Tibial artery (tissue), 4 donors: ENCODE measurements around the gene SHMT2.

ENCODE experiments used
- DNase-seq, 2 donors: peaks; one replicate each; pipeline ENCODE4 v3.0.0-alpha.2; 2019
- H3K27ac ChIP-seq, 2 donors: fragments of 200-600 bp; sonication (generic) in 1 of 2; 1 replicate in 1 of 2; 2 replicates in 1 of 2; pipeline ENCODE4 v1.5.1; 2018 to 2019; ENCODE audit warnings: mild to moderate bottlenecking in 1 of 2
- H3K27me3 ChIP-seq, 2 donors: fragments of 200-600 bp; sonication (generic) in 1 of 2; one replicate each; pipeline versions ENCODE4 v1.5.1 to v1.6.0; 2016 to 2019
- H3K36me3 ChIP-seq, 3 donors: fragments of 200-600 bp; sonication (generic) in 2 of 3; one replicate each; pipeline ENCODE4 v1.5.1; 2016 to 2019; ENCODE audit warnings: mild to moderate bottlenecking in 2 of 3
- H3K4me1 ChIP-seq, 4 donors: fragments of 200-600 bp; sonication (generic) in 2 of 4; 1 replicate in 3 of 4; 2 replicates in 1 of 4; pipeline ENCODE4 v1.5.1; 2016 to 2019
- H3K4me3 ChIP-seq, 2 donors: fragments of 200-600 bp; sonication (generic) in 1 of 2; 1 replicate in 1 of 2; 2 replicates in 1 of 2; pipeline ENCODE4 v1.5.1; 2018 to 2019; ENCODE audit warnings: mild to moderate bottlenecking in 2 of 2
- H3K9me3 ChIP-seq, 3 donors: fragments of 200-600 bp; sonication (generic) in 1 of 3; one replicate each; pipeline ENCODE4 v1.5.1; 2016 to 2019
- intact Hi-C: fragments of 100-400 bp; cut with DNase I; formaldehyde crosslinking; loops from one replicate; pipeline ENCODE4 v1.15.0; 2023; ENCODE audit warnings: low total_unique reads
- TF ChIP-seq, protein P1 (sequence below), 2 experiments: fragments of 200-600 bp in 1 of 2; fragments of 450-650 bp in 1 of 2; IDR thresholded peaks; one replicate each; pipeline ENCODE4 v1.5.1; 2017 to 2019; ENCODE audit warnings: antibody characterized with exemption in 2 of 2, mild to moderate bottlenecking in 1 of 2, moderate library complexity in 1 of 2

SHMT2 gene

DNA sequence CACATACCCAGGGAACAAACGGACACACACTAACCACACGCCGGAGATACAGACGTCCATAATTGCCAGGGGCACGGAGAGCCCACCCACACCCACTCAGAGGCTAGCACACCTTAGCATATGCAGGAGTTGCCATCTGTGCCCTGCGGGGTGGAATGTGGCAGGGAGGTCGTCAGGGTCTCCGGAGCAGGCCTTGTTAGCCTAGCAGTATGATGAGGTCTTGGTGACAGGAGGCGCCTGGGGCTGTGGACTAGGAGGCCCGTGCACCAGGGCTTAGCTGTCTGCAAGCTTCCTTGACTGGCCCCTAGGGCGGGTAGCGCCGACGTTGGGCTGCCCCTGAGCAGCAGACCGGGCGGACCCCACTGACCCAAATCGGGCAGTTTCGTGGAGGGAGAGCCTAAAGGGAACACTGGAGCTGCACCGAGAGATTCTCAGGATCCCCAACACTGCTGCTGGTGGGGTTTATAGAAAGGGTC lies 11.5 kb downstream of the SHMT2 start:
- peaks cover 11 to 82% (median 71%) of the 10 kb centered on the region in 4 donors for H3K4me1 ChIP-seq

DNA sequence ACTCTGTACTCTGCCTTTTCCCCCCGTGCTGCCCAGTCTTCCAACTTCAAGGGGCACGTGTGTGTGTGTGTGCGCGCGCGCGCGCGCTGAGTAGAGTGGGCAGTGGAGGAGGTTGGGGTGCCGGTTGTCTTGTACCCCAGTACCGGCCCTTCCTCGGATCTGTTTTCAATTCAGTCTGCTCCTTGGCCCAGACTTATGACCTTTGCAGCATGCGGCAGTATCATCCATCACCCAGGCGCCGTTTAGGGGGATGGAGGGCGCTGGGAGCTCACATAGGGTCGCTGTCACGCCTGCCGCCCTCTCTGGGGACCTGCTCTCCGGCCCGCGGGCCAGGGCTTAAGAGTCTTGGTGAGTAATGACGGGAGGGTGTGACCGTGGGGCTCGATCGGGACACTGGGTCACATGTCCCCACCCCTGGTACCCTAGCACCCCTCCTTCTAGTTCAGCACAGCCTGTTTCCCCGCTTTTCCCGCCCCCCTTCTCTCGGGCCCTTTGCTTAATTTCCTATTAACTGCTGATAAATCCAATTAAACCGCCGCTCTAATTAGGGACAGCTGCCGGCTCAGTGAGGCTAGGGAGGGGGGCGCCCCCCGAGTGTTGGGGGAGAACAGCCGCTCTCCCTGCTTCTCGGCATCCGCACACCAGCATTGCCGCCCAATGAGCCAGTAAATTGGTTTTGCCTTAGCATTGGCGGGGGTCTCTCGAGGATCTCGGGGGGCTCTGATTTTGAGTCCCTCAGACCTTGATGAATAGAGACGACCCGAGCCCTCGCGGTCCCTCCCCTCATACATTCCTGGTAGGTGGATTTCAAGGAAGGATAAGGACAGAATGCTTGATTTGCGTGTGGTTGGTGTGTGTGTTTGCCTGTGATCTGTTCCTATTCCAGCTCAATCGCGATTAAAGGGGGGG lies 12.1 kb downstream of the SHMT2 start:
- peak; percentile 19 to 63 for DNase-seq
- no peaks in the 10 kb centered on the region for H3K36me3 ChIP-seq
- H3K27ac ChIP-seq = no peak overlapping the region
- H3K27me3 ChIP-seq = peaks cover 7 to 57% of the 10 kb centered on the region in 2 donors
- TF ChIP-seq, protein P1, sequence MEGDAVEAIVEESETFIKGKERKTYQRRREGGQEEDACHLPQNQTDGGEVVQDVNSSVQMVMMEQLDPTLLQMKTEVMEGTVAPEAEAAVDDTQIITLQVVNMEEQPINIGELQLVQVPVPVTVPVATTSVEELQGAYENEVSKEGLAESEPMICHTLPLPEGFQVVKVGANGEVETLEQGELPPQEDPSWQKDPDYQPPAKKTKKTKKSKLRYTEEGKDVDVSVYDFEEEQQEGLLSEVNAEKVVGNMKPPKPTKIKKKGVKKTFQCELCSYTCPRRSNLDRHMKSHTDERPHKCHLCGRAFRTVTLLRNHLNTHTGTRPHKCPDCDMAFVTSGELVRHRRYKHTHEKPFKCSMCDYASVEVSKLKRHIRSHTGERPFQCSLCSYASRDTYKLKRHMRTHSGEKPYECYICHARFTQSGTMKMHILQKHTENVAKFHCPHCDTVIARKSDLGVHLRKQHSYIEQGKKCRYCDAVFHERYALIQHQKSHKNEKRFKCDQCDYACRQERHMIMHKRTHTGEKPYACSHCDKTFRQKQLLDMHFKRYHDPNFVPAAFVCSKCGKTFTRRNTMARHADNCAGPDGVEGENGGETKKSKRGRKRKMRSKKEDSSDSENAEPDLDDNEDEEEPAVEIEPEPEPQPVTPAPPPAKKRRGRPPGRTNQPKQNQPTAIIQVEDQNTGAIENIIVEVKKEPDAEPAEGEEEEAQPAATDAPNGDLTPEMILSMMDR (IDR thresholded peaks at IDR 0.05) = no peak
- H3K4me1 ChIP-seq = peaks cover 11 to 75% (median 64%) of the 10 kb centered on the region in 4 donors
- H3K9me3 ChIP-seq = no peaks in the 10 kb centered on the region
- intact Hi-C loops = no loop called here
- H3K4me3 ChIP-seq = no peak overlapping the region

More for the DNA sequence above, 11.5 kb downstream of the SHMT2 start:
- intact Hi-C loops = no loop called here
- H3K27me3 ChIP-seq = peaks cover 7 to 57% of the 10 kb centered on the region in 2 donors
- peak overlapping the region in 1 of 2 donors; percentile 60 for H3K4me3 ChIP-seq
- DNase-seq = no peak
- H3K9me3 ChIP-seq = no peaks in the 10 kb centered on the region
- no peaks in the 10 kb centered on the region for H3K36me3 ChIP-seq
- TF ChIP-seq, protein P1 (IDR thresholded peaks at IDR 0.05) = no peak
- no peak overlapping the region for H3K27ac ChIP-seq

DNA sequence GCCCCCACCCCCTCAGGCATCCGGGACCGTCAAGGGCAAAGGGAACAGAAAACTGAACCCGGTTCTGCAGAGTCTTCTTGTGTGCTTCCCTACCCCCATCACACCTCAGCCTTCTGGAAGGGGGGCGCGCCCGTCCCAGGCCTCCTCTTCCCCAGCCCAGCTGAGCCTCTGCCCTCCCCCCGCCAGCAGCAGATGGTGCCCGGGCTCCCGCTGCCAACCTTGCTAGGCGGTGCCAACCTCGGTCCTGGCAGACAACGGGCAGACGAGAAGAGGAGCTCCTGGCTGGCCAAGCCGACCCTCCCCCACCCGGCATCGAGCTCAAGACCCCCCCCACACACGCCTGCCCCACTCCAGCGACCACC lies 12.8 kb downstream of the SHMT2 start:
- intact Hi-C loops = no loop called here
- peaks cover 11 to 68% (median 61%) of the 10 kb centered on the region in 4 donors for H3K4me1 ChIP-seq
- H3K27ac ChIP-seq = no peak overlapping the region
- TF ChIP-seq, protein P1 (IDR thresholded peaks at IDR 0.05) = no peak
- H3K4me3 ChIP-seq = peak overlapping the region in 1 of 2 donors; percentile 33
- H3K27me3 ChIP-seq = peaks cover 7 to 57% of the 10 kb centered on the region in 2 donors
- H3K9me3 ChIP-seq = no peaks in the 10 kb centered on the region
- DNase-seq = peak in 1 of 2 donors; percentile 67
- no peaks in the 10 kb centered on the region for H3K36me3 ChIP-seq

DNA sequence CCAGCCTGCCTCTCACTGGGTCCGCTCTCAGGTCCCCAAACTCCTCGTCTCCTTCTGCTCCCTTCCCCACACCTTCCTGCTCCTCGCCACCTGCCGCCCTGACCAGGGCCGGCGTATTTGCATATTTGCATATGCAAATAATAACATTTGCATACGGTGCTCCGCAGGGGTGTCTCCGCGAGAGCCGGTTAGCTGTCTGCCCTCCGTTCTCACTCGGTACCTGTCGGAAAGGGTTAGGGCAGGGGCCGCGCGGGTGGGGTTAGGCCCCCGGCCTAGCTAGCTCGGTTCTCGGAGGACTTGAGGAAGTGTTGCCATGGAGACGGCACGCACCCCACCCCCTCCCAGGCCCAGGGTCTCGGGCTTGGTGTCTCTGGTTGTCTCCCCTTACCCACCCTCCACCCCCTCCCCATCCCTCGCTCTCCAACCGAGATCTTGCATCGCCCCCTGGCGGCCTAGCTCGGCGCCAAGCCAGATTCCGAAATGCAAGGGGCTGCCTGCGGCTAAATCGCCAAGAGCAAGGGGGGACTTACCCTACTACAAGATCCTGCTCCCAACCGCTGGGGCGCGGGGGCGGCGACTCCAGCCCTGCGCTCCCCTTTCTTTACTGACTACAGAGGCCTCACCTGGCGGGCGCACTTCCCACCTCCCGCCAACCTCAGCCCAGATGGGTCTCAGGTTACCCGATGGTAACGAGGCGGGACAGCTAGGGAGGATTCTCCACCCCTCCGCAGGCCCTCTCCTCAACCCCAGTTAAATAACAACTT lies 13.4 kb downstream of the SHMT2 start:
- Histone ChIP-seq H3K36me3 (no peaks in the 10 kb centered on the region), H3K27me3 (peaks cover 7 to 54% of the 10 kb centered on the region in 2 donors), H3K9me3 (no peaks in the 10 kb centered on the region), H3K4me1 (peaks cover 11 to 63% (median 55%) of the 10 kb centered on the region in 4 donors), H3K4me3 (peak overlapping the region in 1 of 2 donors; percentile 33), H3K27ac (no peak overlapping the region)
- TF ChIP-seq, protein P1 (IDR thresholded peaks at IDR 0.05) = peak; percentile 34 to 49
- DNase-seq = peak in 1 of 2 donors; percentile 75
- intact Hi-C loops = no loop called here

DNA sequence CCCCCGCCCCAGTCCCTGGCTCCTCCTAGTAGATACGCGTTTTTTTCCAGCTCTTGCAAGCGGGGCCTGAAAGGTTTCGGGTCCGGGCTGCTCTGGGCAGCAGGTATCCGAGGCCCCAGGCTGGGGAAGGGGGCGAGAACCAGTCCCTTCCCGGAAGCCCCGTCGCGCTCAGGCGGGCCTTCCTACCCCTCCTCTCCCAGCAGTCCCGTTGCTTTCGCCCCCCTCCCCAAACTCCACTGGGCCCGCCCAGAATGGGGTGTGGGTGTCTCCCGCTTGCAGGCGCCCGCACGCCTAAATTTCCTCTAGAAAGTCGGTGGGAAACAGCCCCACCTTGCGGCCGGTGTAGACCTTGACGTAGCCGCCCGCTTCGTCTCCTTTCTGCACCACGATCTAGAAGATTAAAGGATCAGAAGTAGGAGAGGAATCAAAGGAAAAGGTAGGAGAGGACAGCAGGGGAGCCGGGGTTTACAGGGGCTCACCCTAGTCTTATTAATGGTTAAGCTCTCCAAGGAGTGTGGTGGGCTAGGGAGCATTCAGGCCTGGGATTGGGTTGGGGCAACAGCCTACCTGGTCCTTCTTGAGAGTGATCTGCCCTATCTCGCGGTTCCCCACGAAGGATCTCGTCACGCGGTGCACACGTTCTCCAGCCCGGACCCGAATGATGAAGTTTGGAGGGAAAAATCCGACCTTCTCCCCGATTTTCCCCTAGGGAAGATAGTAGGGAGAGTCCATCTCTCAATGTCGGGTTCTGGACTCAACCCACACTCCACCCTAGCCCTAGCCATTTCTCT lies 14.2 kb downstream of the SHMT2 start:
- peaks cover 10 to 54% (median 46%) of the 10 kb centered on the region in 4 donors for H3K4me1 ChIP-seq
- TF ChIP-seq, protein P1 (IDR thresholded peaks at IDR 0.05) = peak; percentile 68 to 69
- H3K27ac ChIP-seq = no peak overlapping the region
- intact Hi-C loops = no loop called here
- H3K4me3 ChIP-seq = peak overlapping the region in 1 of 2 donors; percentile 33
- DNase-seq = peak; percentile 71 to 84
- H3K36me3 ChIP-seq = no peaks in the 10 kb centered on the region
- peaks cover 7 to 54% of the 10 kb centered on the region in 2 donors for H3K27me3 ChIP-seq
- H3K9me3 ChIP-seq = no peaks in the 10 kb centered on the region
